ENCODE data around the gene DCK.

GRCh38 chr4:70997546-70997945 is 4.1 kb downstream of the DCK start:
- no peak for TF ChIP-seq SUZ12 (IDR thresholded peaks at IDR 0.05)
- TF ChIP-seq FOXM1 (IDR thresholded peaks at IDR 0.05; ENCODE audit: borderline replicate concordance), result no peak
- TF ChIP-seq ELF4 (IDR thresholded peaks at IDR 0.05), result no peak
- TF ChIP-seq PKNOX1 (IDR thresholded peaks at IDR 0.05), result no peak
- no peak for TF ChIP-seq TARDBP (IDR thresholded peaks at IDR 0.05)
- no peak for TF ChIP-seq NFRKB (IDR thresholded peaks at IDR 0.05)
- no peak for TF ChIP-seq FOXA1 (IDR thresholded peaks at IDR 0.05)
- TF ChIP-seq BHLHE40 (IDR thresholded peaks at IDR 0.05; ENCODE audit: borderline replicate concordance), result no peak
- TF ChIP-seq L3MBTL2 (conservative IDR thresholded peaks at IDR 0.05), result no peak
- TF ChIP-seq FOXK2 (IDR thresholded peaks at IDR 0.05), result no peak
- no peak for TF ChIP-seq SP1 (IDR thresholded peaks at IDR 0.05)
- TF ChIP-seq HDGF (IDR thresholded peaks at IDR 0.05; ENCODE audit: borderline replicate concordance), result no peak

Measured in HEK293T (cell line).